MCF 10A (cell line): Measurements from ENCODE around the gene PRKG1. TPM values are rescaled to one million over a fixed set of nuclear protein-coding genes. Genes with fewer than 3 reads are reported as not detected.
"Not testable (repeated sequence)": the region's sequence is repeated elsewhere in the genome, so short reads cannot be mapped to it uniquely, and the experiment has no call there.

Source experiments
- BruUV-seq: library from RNA; stranded (reverse); fragments of 400-500 nt; replicated peaks from 2 replicates; lab custom pipeline; 2021; lab: Mats Ljungman, UMichigan
- CTCF ChIA-PET: fragments of 300-600 bp; sonication (Branson Sonifier 250); formaldehyde crosslinking; extraction: SDS; loops from one replicate; lab custom pipeline; 2021; ENCODE audit warnings: antibody characterized with exemption, inconsistent platforms; lab: Yijun Ruan, JAX
- POLR2A ChIA-PET: fragments of 300-600, 350-650 bp; sonication (Branson Sonifier 250); formaldehyde crosslinking; extraction: SDS; loops from one replicate; lab custom pipeline; 2020; ENCODE audit warnings: antibody characterized with exemption, inconsistent platforms; lab: Yijun Ruan, JAX
- DNase-seq: peaks from one replicate; pipeline ENCODE4 v3.0.0-alpha.2; 2018; ENCODE audit not compliant: unreplicated experiment
- H3K27ac Mint-ChIP-seq: one replicate; pipeline ENCODE4 v1.8.0; 2022; ENCODE audit warnings: mild to moderate bottlenecking, low read depth, mixed read lengths; ENCODE audit not compliant: unreplicated experiment
- H3K27me3 Mint-ChIP-seq: one replicate; pipeline ENCODE4 v1.8.0; 2022; ENCODE audit warnings: mixed read lengths; ENCODE audit not compliant: insufficient read depth, unreplicated experiment
- H3K36me3 Mint-ChIP-seq: one replicate; pipeline ENCODE4 v1.8.0; 2022; ENCODE audit warnings: mild to moderate bottlenecking, moderate library complexity, mixed read lengths; ENCODE audit not compliant: insufficient read depth, unreplicated experiment
- H3K4me1 Mint-ChIP-seq: one replicate; pipeline ENCODE4 v1.8.0; 2022; ENCODE audit warnings: mixed read lengths; ENCODE audit not compliant: insufficient read depth, unreplicated experiment
- H3K4me3 Mint-ChIP-seq: one replicate; pipeline ENCODE4 v1.8.0; 2022; ENCODE audit warnings: mild to moderate bottlenecking, moderate library complexity, mixed read lengths; ENCODE audit not compliant: unreplicated experiment
- H3K9me3 Mint-ChIP-seq: one replicate; pipeline ENCODE4 v1.8.0; 2022; ENCODE audit warnings: mixed read lengths; ENCODE audit not compliant: unreplicated experiment
- CTCF ChIP-seq: fragments of 200-600 bp; IDR thresholded peaks from one replicate; pipeline ENCODE4 v1.8.0; 2022; ENCODE audit warnings: antibody characterized with exemption, mild to moderate bottlenecking; ENCODE audit not compliant: unreplicated experiment
- intact Hi-C: fragments of 100-400 bp; cut with micrococcal nuclease; formaldehyde crosslinking; loops from 2 replicates; pipeline ENCODE4 v1.14.1; 2022
- total RNA-seq: library from RNA; stranded (reverse); gene quantifications from 2 replicates; pipeline ENCODE4 v1.2.3, GENCODE V29; 2022

Gene PRKG1
- total RNA-seq, 1 experiment from 2014 or later, result 0.09 TPM

GRCh38 chr10:51162002-51162401, 87.7 kb downstream of the PRKG1 start:
- CTCF ChIA-PET, result no interaction called here
- POLR2A ChIA-PET, result no interaction called here
- no TSS peak for BruUV-seq
- Mint-ChIP-seq H3K4me3 (no peak overlapping the region), H3K27me3 (no peaks in the 10 kb centered on the region), H3K36me3 (no peaks in the 10 kb centered on the region), H3K4me1 (no peaks in the 10 kb centered on the region), H3K9me3 (no peaks in the 10 kb centered on the region), H3K27ac (no peak overlapping the region)
- intact Hi-C loops, result no loop called here
- TF ChIP-seq CTCF, result no peak
- no peak for DNase-seq

- POLR2A ChIA-PET, BruUV-seq, H3K36me3 Mint-ChIP-seq, intact Hi-C loops, H3K27ac Mint-ChIP-seq, H3K4me1 Mint-ChIP-seq, DNase-seq, H3K27me3 Mint-ChIP-seq, H3K9me3 Mint-ChIP-seq, H3K4me3 Mint-ChIP-seq: not testable (repeated sequence)
- CTCF ChIA-PET, result interaction anchor here (0.6 kb wide), 1 partner anchor 877 kb away, joined by 6 read pairs; no protein-coding TSS in a partner anchor
These were observed 89.2 kb downstream of the PRKG1 start for GRCh38 chr10:51163380-51164049.

GRCh38 chr10:51168086-51168815, 94.0 kb downstream of the PRKG1 start:
- BruUV-seq, result no TSS peak
- H3K27me3 Mint-ChIP-seq, result no peaks in the 10 kb centered on the region
- TF ChIP-seq CTCF, result no peak
- intact Hi-C loops, result no loop called here
- H3K4me1 Mint-ChIP-seq, result peaks cover 23% of the 10 kb centered on the region
- H3K9me3 Mint-ChIP-seq, result no peaks in the 10 kb centered on the region
- no peak for DNase-seq
- no peaks in the 10 kb centered on the region for H3K36me3 Mint-ChIP-seq
- H3K4me3 Mint-ChIP-seq, result no peak overlapping the region
- ChIA-PET POLR2A (no interaction called here), CTCF (no interaction called here)
- no peak overlapping the region for H3K27ac Mint-ChIP-seq

- no peaks in the 10 kb centered on the region for H3K27me3 Mint-ChIP-seq
- CTCF ChIA-PET, result interaction anchor here (0.6 kb wide), 1 partner anchor 105 kb away, joined by 5 read pairs; no protein-coding TSS in a partner anchor
- H3K36me3 Mint-ChIP-seq, result no peaks in the 10 kb centered on the region
- no peak for TF ChIP-seq CTCF
- DNase-seq, result no peak
- no TSS peak for BruUV-seq
- H3K27ac Mint-ChIP-seq, result no peak overlapping the region
- intact Hi-C loops, result no loop called here
- H3K4me1 Mint-ChIP-seq, result peaks cover 23% of the 10 kb centered on the region
- no peak overlapping the region for H3K4me3 Mint-ChIP-seq
- POLR2A ChIA-PET, result no interaction called here
- H3K9me3 Mint-ChIP-seq, result no peaks in the 10 kb centered on the region
These were observed 94.8 kb downstream of the PRKG1 start for GRCh38 chr10:51169111-51169510.
